DMS114 treated with DMSO at 0.1 percent for 48 hours (cell line): Measurements from ENCODE around the gene AVPR2.

Experiments
- DNase-seq: peaks from one replicate; lab custom pipeline; 2025; ENCODE audit not compliant: unreplicated experiment; lab: John Stamatoyannopoulos, UW

Gene AVPR2

DNA sequence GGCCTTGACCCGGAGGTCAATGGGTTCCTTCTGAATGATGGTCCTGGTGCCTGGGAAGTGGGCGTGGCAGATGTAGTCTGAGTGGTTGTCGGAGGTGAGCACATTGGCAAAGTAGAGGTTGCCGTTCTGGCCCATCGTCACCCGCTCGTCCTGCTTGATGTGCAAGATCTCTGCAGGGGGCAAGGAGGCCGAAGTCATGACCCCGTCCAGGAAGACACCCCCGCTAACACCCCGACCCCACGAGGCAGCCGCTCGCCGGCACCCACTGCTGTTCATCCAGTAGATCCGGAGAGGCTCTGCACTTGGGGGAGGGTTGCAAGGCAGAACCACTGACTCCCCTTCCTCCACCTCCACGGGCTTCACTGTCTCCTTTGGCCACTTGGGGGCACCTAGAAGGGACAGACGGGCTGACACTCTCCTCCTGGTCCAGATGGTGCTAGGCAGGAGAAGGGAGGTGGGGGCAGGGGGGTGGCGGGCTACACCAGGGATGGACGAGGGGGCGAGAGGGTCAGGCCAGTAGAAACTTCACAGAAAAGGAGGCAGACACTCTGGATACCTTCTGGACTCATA lies 33.6 kb upstream of the AVPR2 start:
- no peak for DNase-seq

DNA sequence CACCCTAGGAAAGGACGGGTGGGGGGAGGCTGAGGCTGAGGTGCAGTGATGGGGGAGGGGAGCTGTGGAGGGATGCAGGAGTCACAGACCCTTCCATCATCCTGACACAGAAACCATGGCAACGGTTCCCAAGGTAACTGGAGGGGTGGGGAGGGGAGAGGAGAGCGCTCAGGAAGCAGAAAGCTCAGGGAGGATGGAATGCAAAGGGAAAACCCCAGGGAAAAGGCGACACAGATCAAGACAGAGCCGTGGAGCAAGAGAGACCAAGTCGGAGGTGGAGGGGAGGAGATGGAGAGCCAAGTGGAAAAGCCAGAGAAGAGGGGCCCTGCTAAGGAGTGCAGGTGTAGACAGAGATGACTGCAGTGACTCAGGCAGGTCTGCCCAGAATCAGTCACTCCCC lies 33.0 kb upstream of the AVPR2 start:
- DNase-seq: no peak

GRCh38 chrX:153871946-153872878 lies 32.3 kb upstream of the AVPR2 start:
- DNase-seq: no peak

GRCh38 chrX:153873282-153874084 lies 31.0 kb upstream of the AVPR2 start:
- DNase-seq: no peak

GRCh38 chrX:153874085-153874365 lies 30.4 kb upstream of the AVPR2 start:
- DNase-seq: no peak

DNA sequence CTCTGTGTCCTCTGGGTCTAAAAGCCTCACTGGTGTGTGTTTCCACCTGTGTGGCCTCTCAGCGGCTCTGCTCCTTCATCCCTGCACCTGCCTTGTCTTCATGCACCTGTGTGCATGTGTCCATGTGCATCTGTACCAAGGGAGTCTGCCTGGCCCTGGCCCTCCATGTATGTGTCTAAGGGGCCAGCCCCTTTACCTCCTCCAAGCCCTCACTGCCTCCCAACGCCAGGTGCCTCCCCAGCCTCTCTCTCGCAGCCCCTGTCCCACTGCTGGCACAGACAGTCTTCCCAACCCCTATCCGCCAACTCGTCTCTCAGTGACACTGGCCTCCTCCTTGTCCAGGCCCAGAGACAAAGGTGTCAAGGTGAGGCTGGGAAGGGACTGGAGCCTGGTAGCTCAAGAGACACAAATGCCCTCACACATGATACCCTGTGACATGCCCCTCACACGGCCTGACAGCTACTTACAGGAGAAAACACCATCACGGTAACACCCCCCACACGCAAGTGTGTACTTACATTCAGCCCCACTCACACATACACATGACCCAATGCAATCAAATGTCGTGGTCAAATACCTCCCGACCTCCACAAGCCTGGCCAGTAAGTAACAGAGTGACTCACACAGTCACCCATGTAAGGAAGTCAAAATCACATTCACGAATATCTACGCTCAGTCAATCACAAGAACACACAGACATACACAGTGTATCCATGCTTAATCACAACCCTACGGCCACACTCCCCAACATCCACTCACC lies 29.9 kb upstream of the AVPR2 start:
- no peak for DNase-seq

GRCh38 chrX:153875391-153876111 lies 28.9 kb upstream of the AVPR2 start:
- no peak for DNase-seq

DNA sequence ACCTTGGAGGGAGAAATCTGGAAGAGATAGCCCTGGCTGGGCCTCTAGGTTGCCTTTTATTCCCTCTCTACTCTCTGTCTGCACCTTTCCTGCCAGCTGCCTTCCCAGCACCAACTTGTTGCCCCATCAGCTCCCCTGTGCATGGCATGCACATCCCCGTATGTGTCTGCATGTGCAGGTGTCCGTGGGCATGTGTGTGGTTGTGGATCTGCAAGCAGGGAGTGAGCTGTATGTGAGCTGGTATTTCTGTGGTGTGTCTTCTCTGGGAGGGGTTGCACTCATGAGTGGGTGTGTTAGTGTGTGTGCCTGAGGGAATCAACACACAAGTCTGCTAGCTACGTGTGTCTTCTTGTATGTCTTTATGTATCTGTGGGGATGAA lies 28.4 kb upstream of the AVPR2 start:
- DNase-seq: no peak

DNA sequence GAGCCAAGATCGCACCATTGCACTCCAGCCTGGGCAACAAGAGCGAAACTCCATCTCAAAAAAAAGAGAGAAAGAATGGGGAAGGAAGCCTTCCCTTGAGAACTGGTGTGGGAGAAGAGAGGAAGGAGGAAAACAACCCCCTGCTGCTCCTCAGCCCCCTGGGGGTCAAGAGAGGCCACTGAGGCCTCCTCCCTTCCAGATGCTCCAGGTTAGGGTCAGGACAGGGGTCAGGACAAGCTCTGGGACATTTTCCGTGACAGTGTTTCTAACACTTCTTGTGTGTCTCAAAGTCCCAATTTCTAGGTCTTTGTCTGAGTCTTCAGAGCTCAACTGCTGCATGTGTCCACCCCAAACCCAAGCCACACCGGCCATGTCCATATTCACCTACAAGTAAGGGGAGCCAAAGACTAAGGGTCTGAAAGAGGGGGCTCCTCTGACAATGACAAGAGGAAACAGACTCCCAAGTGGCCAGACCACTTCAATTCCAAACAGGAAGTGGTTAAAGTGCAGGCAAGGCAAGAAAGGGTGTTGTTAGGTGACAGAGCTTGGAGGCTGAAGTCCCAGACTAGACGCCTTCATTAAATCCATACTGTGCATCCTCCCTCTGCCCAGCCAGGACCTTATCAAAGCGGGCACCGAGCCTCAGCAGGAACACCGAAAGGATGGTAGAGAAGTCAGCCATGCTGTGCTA lies 26.8 kb upstream of the AVPR2 start:
- no peak for DNase-seq

DNA sequence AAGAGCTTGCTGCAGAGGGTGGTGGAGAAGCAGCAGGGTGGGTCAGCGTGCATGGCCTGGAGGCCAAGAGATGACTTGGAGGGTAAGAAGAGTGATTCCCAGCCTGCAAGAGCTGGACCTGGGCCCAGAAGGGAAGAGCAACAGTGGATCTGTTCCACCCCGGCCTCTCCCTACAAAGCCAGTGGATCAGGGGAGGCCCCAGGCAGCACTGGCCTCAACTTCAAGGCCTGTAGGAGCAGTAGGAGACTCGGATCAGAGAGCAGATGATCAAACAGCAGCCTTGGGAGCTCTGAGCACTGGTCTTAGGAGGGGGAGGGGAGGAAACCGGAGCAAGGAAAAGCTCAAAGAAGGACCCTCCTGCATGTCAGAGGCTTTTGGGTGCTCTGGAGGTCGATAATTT lies 26.1 kb upstream of the AVPR2 start:
- DNase-seq: no peak

DNA sequence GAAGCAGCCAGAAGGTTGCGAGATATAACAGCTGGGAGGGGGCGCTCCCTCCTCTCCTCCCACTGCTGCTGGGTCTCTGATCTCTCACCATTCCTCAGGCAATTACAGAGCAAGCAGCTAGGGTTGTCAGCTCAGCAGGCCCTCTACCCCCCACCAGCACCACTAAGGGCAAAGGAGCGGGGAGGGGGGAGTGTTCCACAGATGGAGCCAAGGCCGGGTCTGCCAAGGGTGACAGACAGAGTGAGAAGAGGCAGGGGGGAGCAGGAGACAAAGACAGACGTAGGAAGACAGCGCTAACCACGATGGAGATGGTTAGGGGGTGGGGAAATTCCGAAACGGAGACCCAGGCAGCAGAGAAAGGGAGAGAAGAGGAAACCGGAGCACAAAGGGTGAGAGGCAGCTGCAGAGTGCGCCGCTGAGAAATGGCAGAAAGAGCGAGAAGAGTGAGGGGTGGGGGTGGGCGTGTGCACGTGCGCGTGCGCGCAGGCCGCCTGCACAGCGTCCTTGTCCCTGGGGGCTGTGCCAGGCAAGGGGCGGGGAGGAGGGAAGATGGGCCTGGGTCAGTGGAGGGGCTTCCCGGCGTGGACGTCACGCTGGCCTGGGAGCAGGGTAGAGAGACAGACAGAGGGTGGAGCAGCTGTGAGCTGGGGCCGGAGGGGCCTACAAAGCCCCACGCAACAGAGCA lies 25.4 kb upstream of the AVPR2 start:
- no peak for DNase-seq

GRCh38 chrX:153879741-153880439 lies 24.6 kb upstream of the AVPR2 start:
- DNase-seq: no peak

GRCh38 chrX:153880440-153880815 lies 24.0 kb upstream of the AVPR2 start:
- DNase-seq: no peak

- no peak for DNase-seq
Observed at GRCh38 chrX:153881281-153881680, 23.2 kb upstream of the AVPR2 start.

- no peak for DNase-seq
Observed at GRCh38 chrX:153882086-153882498, 22.4 kb upstream of the AVPR2 start.

GRCh38 chrX:153882557-153882956 lies 21.9 kb upstream of the AVPR2 start:
- DNase-seq: no peak

- DNase-seq: no peak
Observed at GRCh38 chrX:153883163-153883843, 21.2 kb upstream of the AVPR2 start.

DNA sequence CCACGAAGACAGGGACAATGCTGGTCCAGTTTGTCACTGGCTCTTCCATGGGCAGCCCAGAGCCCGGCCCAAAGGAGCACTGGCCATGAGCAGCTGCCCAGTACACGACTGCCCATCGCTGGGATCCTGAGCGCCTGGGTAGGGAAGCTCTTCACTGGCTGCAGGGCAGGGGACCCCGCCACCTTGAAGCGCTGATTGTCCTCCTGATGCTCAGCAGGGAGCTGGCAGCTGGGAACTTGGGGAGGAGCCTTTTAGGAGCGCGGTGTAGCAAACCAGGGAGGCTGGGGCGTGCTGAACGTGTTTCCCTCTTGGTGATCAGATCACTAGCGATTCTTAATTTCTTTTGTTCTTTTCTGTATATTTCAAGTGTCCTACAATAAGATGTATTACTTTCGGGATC lies 20.3 kb upstream of the AVPR2 start:
- no peak for DNase-seq
